Breast epithelium (tissue), 4 donors: ENCODE measurements around the gene CTNNA2. TPM values are rescaled to one million over a fixed set of nuclear protein-coding genes. Genes with fewer than 3 reads are reported as not detected.

Experiments
- DNase-seq, 2 donors: peaks; one replicate each; pipeline ENCODE4 v3.0.0-alpha.2; 2019; ENCODE audit warnings: low spot score in 2 of 2
- H3K27ac ChIP-seq, 2 donors: fragments of 200-600 bp; sonication (generic) in 1 of 2; one replicate each; pipeline ENCODE4 v1.5.1; 2016 to 2019; ENCODE audit warnings: mild to moderate bottlenecking in 1 of 2
- H3K27me3 ChIP-seq, 2 donors: fragments of 200-600 bp; sonication (generic) in 1 of 2; one replicate each; pipeline versions ENCODE4 v1.5.1 to v1.6.0; 2017 to 2019; ENCODE audit warnings: control low read depth in 1 of 2, mild to moderate bottlenecking in 1 of 2
- H3K36me3 ChIP-seq: fragments of 200-600 bp; one replicate; pipeline ENCODE4 v1.5.1; 2019
- H3K4me1 ChIP-seq, 2 donors: fragments of 200-600 bp; sonication (generic); one replicate each; pipeline ENCODE4 v1.5.1; 2016 to 2019; ENCODE audit warnings: control low read depth in 1 of 2
- H3K4me3 ChIP-seq, 3 donors: fragments of 200-600 bp; sonication (generic); 1 replicate in 2 of 3; 2 replicates in 1 of 3; pipeline ENCODE4 v1.5.1; 2016 to 2019; ENCODE audit warnings: mild to moderate bottlenecking in 3 of 3, moderate library complexity in 2 of 3
- H3K9me3 ChIP-seq, 2 donors: fragments of 200-600 bp; sonication (generic) in 1 of 2; one replicate each; pipeline ENCODE4 v1.5.1; 2016 to 2019; ENCODE audit warnings: control low read depth in 1 of 2
- POLR2A ChIP-seq: fragments of 450-650 bp; IDR thresholded peaks from one replicate; pipeline ENCODE4 v1.6.1; 2016; ENCODE audit warnings: antibody characterized with exemption, mild to moderate bottlenecking, moderate library complexity
- POLR2AphosphoS5 ChIP-seq, 3 donors: sonication (generic); formaldehyde crosslinking; IDR thresholded peaks; one replicate each; pipeline ENCODE4 v1.6.1; 2017; ENCODE audit warnings: antibody characterized with exemption in 3 of 3
- intact Hi-C: fragments of 100-400 bp; cut with DNase I; formaldehyde crosslinking; loops from one replicate; pipeline ENCODE4 v1.15.1; 2023; ENCODE audit warnings: low total_unique reads
- total RNA-seq, 3 donors: library from RNA; depleted of rRNA; stranded (reverse); fragments of >200 nt; gene quantifications; one replicate each; pipeline ENCODE4 v1.1.0, GENCODE V29; 2016
- TF ChIP-seq, protein P1 (sequence below), 3 donors: fragments of 450-650 bp; IDR thresholded peaks; one replicate each; pipeline ENCODE4 v1.5.1; 2016 to 2017; ENCODE audit warnings: antibody characterized with exemption in 3 of 3, mild to moderate bottlenecking in 3 of 3, moderate library complexity in 3 of 3

Gene CTNNA2
- total RNA-seq, 3 donors from 2014 or later: 0.16 TPM; not detected in 2

DNA sequence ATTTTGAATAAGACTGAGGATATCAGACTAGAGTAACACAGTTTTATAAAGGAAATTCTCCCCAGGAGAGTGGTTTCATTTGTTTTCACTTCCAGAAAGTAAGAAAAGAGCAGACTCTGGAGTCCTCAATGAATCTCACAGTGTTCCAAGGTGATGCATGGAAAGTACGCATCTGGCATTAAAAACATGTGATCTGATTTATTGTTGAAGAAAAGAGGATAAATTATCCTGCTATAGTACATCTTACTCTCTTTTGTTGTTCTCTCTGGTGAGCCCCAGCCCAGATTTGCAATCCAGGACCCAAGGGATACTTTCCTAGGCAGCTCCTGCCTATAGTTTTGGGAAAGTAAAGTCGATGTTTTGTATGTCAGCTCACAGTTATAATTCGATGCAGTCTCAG, 285.9 kb downstream of the CTNNA2 start:
- no peaks in the 10 kb centered on the region for H3K9me3 ChIP-seq
- intact Hi-C loops: no loop called here
- H3K36me3 ChIP-seq: no peaks in the 10 kb centered on the region
- no peaks in the 10 kb centered on the region for H3K27me3 ChIP-seq
- TF ChIP-seq POLR2A (no peak), POLR2AphosphoS5 (IDR thresholded peaks at IDR 0.05) (no peak)
- TF ChIP-seq, protein P1, sequence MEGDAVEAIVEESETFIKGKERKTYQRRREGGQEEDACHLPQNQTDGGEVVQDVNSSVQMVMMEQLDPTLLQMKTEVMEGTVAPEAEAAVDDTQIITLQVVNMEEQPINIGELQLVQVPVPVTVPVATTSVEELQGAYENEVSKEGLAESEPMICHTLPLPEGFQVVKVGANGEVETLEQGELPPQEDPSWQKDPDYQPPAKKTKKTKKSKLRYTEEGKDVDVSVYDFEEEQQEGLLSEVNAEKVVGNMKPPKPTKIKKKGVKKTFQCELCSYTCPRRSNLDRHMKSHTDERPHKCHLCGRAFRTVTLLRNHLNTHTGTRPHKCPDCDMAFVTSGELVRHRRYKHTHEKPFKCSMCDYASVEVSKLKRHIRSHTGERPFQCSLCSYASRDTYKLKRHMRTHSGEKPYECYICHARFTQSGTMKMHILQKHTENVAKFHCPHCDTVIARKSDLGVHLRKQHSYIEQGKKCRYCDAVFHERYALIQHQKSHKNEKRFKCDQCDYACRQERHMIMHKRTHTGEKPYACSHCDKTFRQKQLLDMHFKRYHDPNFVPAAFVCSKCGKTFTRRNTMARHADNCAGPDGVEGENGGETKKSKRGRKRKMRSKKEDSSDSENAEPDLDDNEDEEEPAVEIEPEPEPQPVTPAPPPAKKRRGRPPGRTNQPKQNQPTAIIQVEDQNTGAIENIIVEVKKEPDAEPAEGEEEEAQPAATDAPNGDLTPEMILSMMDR (IDR thresholded peaks at IDR 0.05): no peak
- no peak overlapping the region for H3K4me3 ChIP-seq
- H3K4me1 ChIP-seq: no peaks in the 10 kb centered on the region
- H3K27ac ChIP-seq: no peak overlapping the region
- DNase-seq: no peak

DNA sequence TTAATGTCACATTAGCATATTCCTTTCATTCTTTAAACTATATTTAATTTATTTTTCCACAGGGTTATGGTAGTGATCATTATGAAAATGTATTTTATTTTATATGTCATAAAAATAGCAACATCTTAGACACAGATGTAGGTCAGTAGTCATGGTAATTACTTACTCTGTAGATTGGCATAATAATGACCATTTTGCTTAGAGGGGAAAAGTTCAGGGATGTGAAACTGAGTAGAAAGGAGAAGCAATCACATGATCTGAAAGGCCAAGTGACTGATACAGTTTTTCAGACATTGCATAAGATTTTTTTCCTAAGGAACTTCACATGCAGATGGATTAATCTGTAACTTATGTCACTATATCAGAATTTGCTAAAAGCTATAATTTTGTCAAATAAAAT, 286.9 kb downstream of the CTNNA2 start:
- no peaks in the 10 kb centered on the region for H3K27me3 ChIP-seq
- no peak overlapping the region for H3K27ac ChIP-seq
- H3K4me1 ChIP-seq: no peaks in the 10 kb centered on the region
- intact Hi-C loops: no loop called here
- DNase-seq: no peak
- TF ChIP-seq POLR2AphosphoS5 (IDR thresholded peaks at IDR 0.05) (no peak), POLR2A (no peak)
- TF ChIP-seq, protein P1 (IDR thresholded peaks at IDR 0.05): no peak
- no peaks in the 10 kb centered on the region for H3K9me3 ChIP-seq
- no peak overlapping the region for H3K4me3 ChIP-seq
- no peaks in the 10 kb centered on the region for H3K36me3 ChIP-seq

DNA sequence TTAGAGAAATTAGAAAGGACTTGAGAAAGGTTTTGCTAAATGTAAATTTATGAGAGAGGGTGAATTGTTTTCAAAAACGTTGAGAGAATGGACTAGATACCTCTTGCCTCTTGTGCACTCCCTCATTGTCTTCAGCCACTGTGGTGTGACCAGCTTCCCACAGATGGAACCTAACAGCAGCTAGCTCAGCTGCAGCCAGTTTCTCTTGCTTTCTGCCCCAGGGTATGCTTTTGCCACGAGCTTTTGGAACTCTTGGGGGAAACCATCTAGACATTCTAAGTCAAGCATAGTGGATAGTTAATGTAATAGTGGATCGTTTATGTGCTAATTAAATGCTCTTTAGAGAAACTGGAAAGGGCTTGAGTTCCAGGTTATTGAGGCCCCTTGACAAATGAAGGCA, 288.2 kb downstream of the CTNNA2 start:
- no peak for DNase-seq
- H3K36me3 ChIP-seq: no peaks in the 10 kb centered on the region
- H3K9me3 ChIP-seq: no peaks in the 10 kb centered on the region
- H3K4me1 ChIP-seq: no peaks in the 10 kb centered on the region
- H3K4me3 ChIP-seq: no peak overlapping the region
- H3K27me3 ChIP-seq: no peaks in the 10 kb centered on the region
- H3K27ac ChIP-seq: no peak overlapping the region
- intact Hi-C loops: no loop called here
- TF ChIP-seq, protein P1 (IDR thresholded peaks at IDR 0.05): no peak
- TF ChIP-seq POLR2AphosphoS5 (IDR thresholded peaks at IDR 0.05) (no peak), POLR2A (no peak)

DNA sequence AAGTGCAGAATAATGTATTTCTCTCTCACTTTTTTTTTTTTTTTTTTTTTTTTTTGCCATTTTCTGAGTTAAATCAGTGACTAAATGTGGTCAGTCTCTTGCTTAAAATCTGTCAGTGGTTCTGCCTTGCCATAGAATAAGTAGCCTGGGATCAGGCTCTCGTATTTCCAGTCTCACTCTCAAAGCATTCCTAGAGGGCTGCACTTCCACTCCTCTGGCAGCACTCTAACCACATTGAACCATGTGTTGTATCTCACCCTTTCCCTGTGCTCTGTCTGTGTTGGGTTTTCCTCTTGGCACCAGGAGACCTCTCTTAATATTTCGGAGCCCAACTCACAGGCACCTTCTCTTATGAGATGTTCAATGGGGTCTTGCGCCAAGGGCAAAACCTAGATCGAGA, 304.4 kb downstream of the CTNNA2 start:
- H3K27ac ChIP-seq: no peak overlapping the region
- no peaks in the 10 kb centered on the region for H3K36me3 ChIP-seq
- no peaks in the 10 kb centered on the region for H3K27me3 ChIP-seq
- DNase-seq: no peak
- no peak for TF ChIP-seq POLR2A
- TF ChIP-seq, protein P1 (IDR thresholded peaks at IDR 0.05): no peak
- no peak for TF ChIP-seq POLR2AphosphoS5 (IDR thresholded peaks at IDR 0.05)
- no peaks in the 10 kb centered on the region for H3K4me1 ChIP-seq
- H3K9me3 ChIP-seq: no peaks in the 10 kb centered on the region
- intact Hi-C loops: no loop called here
- H3K4me3 ChIP-seq: no peak overlapping the region

DNA sequence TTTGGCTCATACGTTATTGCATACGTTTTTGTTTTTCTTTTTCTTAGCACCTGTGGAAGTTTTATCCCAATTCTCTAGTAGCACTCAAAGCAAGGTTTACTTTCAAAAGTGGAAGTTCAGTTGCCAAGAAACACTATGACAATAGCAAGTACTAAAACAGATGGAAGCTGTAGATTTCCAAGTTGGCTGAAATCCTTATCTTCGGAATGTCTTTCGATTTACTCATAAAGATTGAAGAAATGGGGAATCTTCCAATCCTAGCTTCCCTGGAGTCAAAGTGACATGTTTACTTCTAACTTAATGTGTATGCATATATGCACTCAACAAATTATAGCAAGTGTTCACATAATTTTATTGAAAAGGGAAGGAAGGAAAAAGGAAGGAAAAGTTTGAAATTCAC, 307.4 kb downstream of the CTNNA2 start:
- no peak for DNase-seq
- Histone ChIP-seq H3K4me3 (no peak overlapping the region), H3K27me3 (no peaks in the 10 kb centered on the region)

More for the DNA sequence above, 307.4 kb downstream of the CTNNA2 start:
- H3K36me3 ChIP-seq: no peaks in the 10 kb centered on the region
- TF ChIP-seq POLR2A (no peak), POLR2AphosphoS5 (IDR thresholded peaks at IDR 0.05) (no peak)
- TF ChIP-seq, protein P1 (IDR thresholded peaks at IDR 0.05): no peak
- no peaks in the 10 kb centered on the region for H3K4me1 ChIP-seq
- no peak overlapping the region for H3K27ac ChIP-seq
- intact Hi-C loops: no loop called here
- H3K9me3 ChIP-seq: no peaks in the 10 kb centered on the region
